Endothelial cell of umbilical vein (primary cell): ENCODE measurements around the gene OXLD1. TPM values are rescaled to one million over a fixed set of nuclear protein-coding genes. Genes with fewer than 3 reads are reported as not detected.

ENCODE experiments used
- BruUV-seq: library from RNA; stranded (reverse); fragments of 400-500 nt; replicated peaks from 2 replicates; lab custom pipeline; 2021; lab: Mats Ljungman, UMichigan
- CTCF ChIA-PET: fragments of 300-600, 350-600 bp; sonication (Branson Sonifier 250); formaldehyde crosslinking; loops from one replicate; lab custom pipeline; 2021; ENCODE audit warnings: antibody characterized with exemption, inconsistent platforms; lab: Charles Lee
- POLR2A ChIA-PET: fragments of 300-600, 350-600 bp; sonication (Branson Sonifier 250); formaldehyde crosslinking; loops from one replicate; lab custom pipeline; 2021; ENCODE audit warnings: antibody characterized with exemption, inconsistent platforms; lab: Charles Lee
- DNase-seq: peaks from one replicate; pipeline ENCODE4 v3.0.0-alpha.2; 2011; ENCODE audit warnings: low read depth, low spot score
- FAIRE-seq: peaks from 2 replicates; lab custom pipeline; 2011; peaks lifted over from hg19 to GRCh38; lab: Jason Lieb, UNC
- H2AFZ ChIP-seq: 2 replicates; pipeline ENCODE4 v1.6.0; 2012; ENCODE audit warnings: low read depth, low read length, control low read depth, inconsistent platforms
- H3K27ac ChIP-seq: 2 replicates; pipeline ENCODE4 v1.5.1; 2011; ENCODE audit warnings: low read depth, mild to moderate bottlenecking, control low read depth, low read length, moderate library complexity; ENCODE audit not compliant: insufficient read depth
- H3K27me3 ChIP-seq, 2 experiments: 2 replicates each; pipeline versions ENCODE4 v1.6.0 to v1.6.1; 2011; ENCODE audit warnings: low read length in 2 of 2, mixed read lengths in 1 of 2; ENCODE audit not compliant: control insufficient read depth in 2 of 2, insufficient read depth in 2 of 2
- H3K36me3 ChIP-seq, 2 experiments: 2 replicates in 1 of 2; 3 replicates in 1 of 2; pipeline ENCODE4 v1.5.1; 2011; ENCODE audit warnings: low read length in 2 of 2, mild to moderate bottlenecking in 1 of 2, moderate library complexity in 1 of 2; ENCODE audit not compliant: control insufficient read depth in 2 of 2, insufficient read depth in 2 of 2; ENCODE audit errors: extremely low read depth in 1 of 2
- H3K4me1 ChIP-seq: 3 replicates; pipeline ENCODE4 v1.5.1; 2011; ENCODE audit warnings: mild to moderate bottlenecking, low read length; ENCODE audit not compliant: control insufficient read depth, insufficient read depth; ENCODE audit errors: extremely low read depth
- H3K4me2 ChIP-seq: 2 replicates; pipeline ENCODE4 v1.6.1; 2011; ENCODE audit warnings: low read length, control low read depth, mixed read lengths; ENCODE audit not compliant: insufficient read depth
- H3K4me3 ChIP-seq, 3 experiments: fragments of 200-600 bp in 1 of 3; sonication (generic), shearing (Covaris generic) in 1 of 3; replicated peaks in 1 of 3; 2 replicates each; pipeline ENCODE4 v1.5.1; 2011 to 2016; ENCODE audit warnings: control low read depth in 3 of 3, low read length in 3 of 3, mild to moderate bottlenecking in 2 of 3, inconsistent platforms in 1 of 3, low read depth in 1 of 3, moderate library complexity in 1 of 3; ENCODE audit not compliant: insufficient read depth in 1 of 3
- H3K79me2 ChIP-seq: 2 replicates; pipeline ENCODE4 v1.6.0; 2012; ENCODE audit warnings: low read length, inconsistent platforms; ENCODE audit not compliant: control insufficient read depth, insufficient read depth
- H3K9ac ChIP-seq: replicated peaks from 2 replicates; pipeline ENCODE3; 2011; ENCODE audit warnings: low read length, control low read depth; ENCODE audit not compliant: insufficient read depth; ENCODE audit errors: extremely low read depth
- H3K9me1 ChIP-seq: replicated peaks from 3 replicates; pipeline ENCODE4 v1.6.0; 2011; ENCODE audit warnings: mild to moderate bottlenecking, low read length; ENCODE audit not compliant: control insufficient read depth, insufficient read depth; ENCODE audit errors: extremely low read depth
- H3K9me3 ChIP-seq: replicated peaks from 2 replicates; pipeline ENCODE4 v1.5.1; 2012; ENCODE audit warnings: low read length, inconsistent platforms; ENCODE audit not compliant: control insufficient read depth, insufficient read depth
- H4K20me1 ChIP-seq: replicated peaks from 2 replicates; pipeline ENCODE3; 2011; ENCODE audit warnings: mild to moderate bottlenecking, low read length; ENCODE audit not compliant: control insufficient read depth, insufficient read depth; ENCODE audit errors: extremely low read depth
- EZH2 ChIP-seq: IDR thresholded peaks from 2 replicates; pipeline ENCODE4 v1.6.1; 2012; ENCODE audit warnings: borderline replicate concordance, low read depth, mild to moderate bottlenecking, moderate library complexity, low read length, inconsistent platforms; ENCODE audit not compliant: severe bottlenecking
- FOS ChIP-seq: IDR thresholded peaks from 2 replicates; pipeline ENCODE4 v1.6.1; 2011; ENCODE audit warnings: mild to moderate bottlenecking, low read length, moderate library complexity, borderline replicate concordance; ENCODE audit not compliant: insufficient read depth
- GATA2 ChIP-seq: IDR thresholded peaks from 2 replicates; pipeline ENCODE4 v1.7.0; 2011; ENCODE audit warnings: low read depth, mild to moderate bottlenecking, moderate library complexity, mixed read lengths, low read length; ENCODE audit not compliant: insufficient read length, insufficient read depth
- MYC ChIP-seq: IDR thresholded peaks from one replicate; pipeline ENCODE4 v1.6.1; 2011; ENCODE audit warnings: mild to moderate bottlenecking, low read depth, low read length
- POLR2A ChIP-seq: IDR thresholded peaks from 2 replicates; pipeline ENCODE4 v1.6.1; 2012; ENCODE audit warnings: low read depth, mild to moderate bottlenecking, control low read depth, low read length
- POLR2AphosphoS5 ChIP-seq: IDR thresholded peaks from 2 replicates; pipeline ENCODE4 v1.6.1; 2012; ENCODE audit warnings: low read depth, mild to moderate bottlenecking, control low read depth, low read length, moderate library complexity; ENCODE audit not compliant: insufficient read depth
- dilution Hi-C: fragments of 300-500 bp; cut with MboI; formaldehyde crosslinking; loops from one replicate; pipeline ENCODE4 v1.15.0; 2019; ENCODE audit warnings: low sequenced_read_pairs; ENCODE audit not compliant: extremely low pct_ligation_motif_present
- intact Hi-C: fragments of 100-400 bp; cut with micrococcal nuclease; formaldehyde crosslinking; loops from one replicate; pipeline ENCODE4 v1.10.0; 2022
- polyA plus RNA-seq, 4 experiments: library from polyadenylated mRNA; depleted of rRNA in 3 of 4; stranded (reverse) in 3 of 4; unstranded in 1 of 4; fragments of >200 nt; gene quantifications; 2 replicates each; pipeline versions ENCODE4 v1.2.1 to v1.2.3, GENCODE V29; 2011 to 2012; ENCODE audit warnings: missing spikeins in 1 of 4
- total RNA-seq: library from RNA; stranded (reverse); gene quantifications from 2 replicates; pipeline ENCODE4 v1.2.3, GENCODE V29; 2021
- TF ChIP-seq, protein P1 (sequence below): IDR thresholded peaks from 2 replicates; pipeline ENCODE4 v1.6.1; 2011; ENCODE audit not compliant: insufficient read depth, insufficient read length
- TF ChIP-seq, protein P2 (sequence below), 2 donors: IDR thresholded peaks; 1 replicate in 1 of 2; 2 replicates in 1 of 2; pipeline ENCODE4 v1.5.1; 2011; ENCODE audit warnings: low read length in 2 of 2, mild to moderate bottlenecking in 2 of 2, moderate library complexity in 2 of 2, control low read depth in 1 of 2, inconsistent platforms in 1 of 2, low read depth in 1 of 2; ENCODE audit not compliant: insufficient read depth in 1 of 2; ENCODE audit errors: extremely low read depth in 1 of 2

Gene OXLD1
- total and polyA plus RNA-seq, 2 donors (not counting 3 experiments of a cell fraction or from before 2014, with no cell fraction given): 20.1 to 35.2 TPM

DNA sequence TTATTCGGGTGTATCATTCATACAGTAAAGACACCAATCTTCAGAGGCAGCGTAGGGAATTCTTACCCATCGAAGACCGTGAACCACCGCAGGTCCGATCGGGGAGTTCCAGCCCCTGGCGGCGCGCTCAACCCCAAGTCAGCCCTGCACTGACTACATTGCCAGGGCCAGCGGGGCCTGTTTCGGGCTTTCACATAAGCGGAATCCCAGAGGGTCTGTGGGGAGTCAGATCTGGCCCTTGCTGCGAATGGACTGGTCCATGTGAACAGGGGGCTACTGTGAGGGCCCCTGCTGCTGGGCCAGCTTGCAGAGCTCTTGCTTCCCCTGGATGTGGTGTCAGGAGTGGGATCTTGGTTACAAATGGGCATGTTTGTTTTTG is 17.7 kb downstream of the OXLD1 start:
- intact Hi-C loops (no loop called here), dilution Hi-C loops (no loop called here)
- Histone ChIP-seq H3K4me3 (no peak overlapping the region), H4K20me1 (no peaks in the 10 kb centered on the region), H3K36me3 (no peaks in the 10 kb centered on the region), H2AFZ (no peak overlapping the region), H3K4me2 (no peak overlapping the region), H3K9me1 (no peaks in the 10 kb centered on the region), H3K9me3 (no peaks in the 10 kb centered on the region), H3K9ac (no peak overlapping the region), H3K27ac (no peak overlapping the region), H3K4me1 (no peaks in the 10 kb centered on the region), H3K79me2 (no peaks in the 10 kb centered on the region), H3K27me3 (peaks cover 18 to 22% of the 10 kb centered on the region in 2 experiments)
- POLR2A ChIA-PET: no interaction called here
- TF ChIP-seq, protein P1, sequence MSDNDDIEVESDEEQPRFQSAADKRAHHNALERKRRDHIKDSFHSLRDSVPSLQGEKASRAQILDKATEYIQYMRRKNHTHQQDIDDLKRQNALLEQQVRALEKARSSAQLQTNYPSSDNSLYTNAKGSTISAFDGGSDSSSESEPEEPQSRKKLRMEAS: no peak
- no peak for TF ChIP-seq POLR2A
- TF ChIP-seq, protein P2, sequence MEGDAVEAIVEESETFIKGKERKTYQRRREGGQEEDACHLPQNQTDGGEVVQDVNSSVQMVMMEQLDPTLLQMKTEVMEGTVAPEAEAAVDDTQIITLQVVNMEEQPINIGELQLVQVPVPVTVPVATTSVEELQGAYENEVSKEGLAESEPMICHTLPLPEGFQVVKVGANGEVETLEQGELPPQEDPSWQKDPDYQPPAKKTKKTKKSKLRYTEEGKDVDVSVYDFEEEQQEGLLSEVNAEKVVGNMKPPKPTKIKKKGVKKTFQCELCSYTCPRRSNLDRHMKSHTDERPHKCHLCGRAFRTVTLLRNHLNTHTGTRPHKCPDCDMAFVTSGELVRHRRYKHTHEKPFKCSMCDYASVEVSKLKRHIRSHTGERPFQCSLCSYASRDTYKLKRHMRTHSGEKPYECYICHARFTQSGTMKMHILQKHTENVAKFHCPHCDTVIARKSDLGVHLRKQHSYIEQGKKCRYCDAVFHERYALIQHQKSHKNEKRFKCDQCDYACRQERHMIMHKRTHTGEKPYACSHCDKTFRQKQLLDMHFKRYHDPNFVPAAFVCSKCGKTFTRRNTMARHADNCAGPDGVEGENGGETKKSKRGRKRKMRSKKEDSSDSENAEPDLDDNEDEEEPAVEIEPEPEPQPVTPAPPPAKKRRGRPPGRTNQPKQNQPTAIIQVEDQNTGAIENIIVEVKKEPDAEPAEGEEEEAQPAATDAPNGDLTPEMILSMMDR (IDR thresholded peaks at IDR 0.05; ENCODE audit: extremely low read depth in 1 of 2, insufficient read depth in 1 of 2, low read depth in 1 of 2, low read length in 2 of 2): no peak
- TF ChIP-seq MYC: no peak
- no peak for TF ChIP-seq GATA2
- no peak for TF ChIP-seq POLR2AphosphoS5
- TF ChIP-seq EZH2: no peak
- TF ChIP-seq FOS: no peak
- CTCF ChIA-PET: no interaction called here
- no peak for FAIRE-seq
- DNase-seq: no peak
- BruUV-seq: no TSS peak
